Measurements from ENCODE around the gene CUL4B. TPM values are rescaled to one million over a fixed set of nuclear protein-coding genes. Genes with fewer than 3 reads are reported as not detected.

The CUL4B gene
- total RNA-seq, 6 donors from 2014 or later: 17.9 to 58.7 (median 31.1) TPM

- DNase-seq: no peak
- TF ChIP-seq CTCF (IDR thresholded peaks at IDR 0.05) (no peak), EP300 (IDR thresholded peaks at IDR 0.05) (no peak), POLR2A (IDR thresholded peaks at IDR 0.05) (no peak), POLR2AphosphoS5 (IDR thresholded peaks at IDR 0.05) (no peak)
- Histone ChIP-seq H3K27me3 (no peaks in the 10 kb centered on the region), H3K9me3 (no peaks in the 10 kb centered on the region), H3K4me1 (no peaks in the 10 kb centered on the region), H3K36me3 (peaks cover 0 to 11% (median 0%) of the 10 kb centered on the region in 4 donors), H3K27ac (no peak overlapping the region), H3K4me3 (no peak overlapping the region)
- no peak for ATAC-seq (ENCODE audit: low FRiP score in 2 of 2)
- WGBS, 2 donors: 84 to 98% methylated on average over 5 of the region's 5 CpGs
Observed at GRCh38 chrX:120522820-120523219, 37.9 kb downstream of the CUL4B start.

GRCh38 chrX:120517936-120518335 lies 42.8 kb downstream of the CUL4B start:
- TF ChIP-seq POLR2AphosphoS5 (IDR thresholded peaks at IDR 0.05) (no peak), EP300 (IDR thresholded peaks at IDR 0.05) (no peak), POLR2A (IDR thresholded peaks at IDR 0.05) (no peak), CTCF (IDR thresholded peaks at IDR 0.05) (no peak)
- Histone ChIP-seq H3K4me1 (no peaks in the 10 kb centered on the region), H3K36me3 (no peaks in the 10 kb centered on the region), H3K9me3 (no peaks in the 10 kb centered on the region), H3K27me3 (no peaks in the 10 kb centered on the region), H3K4me3 (no peak overlapping the region), H3K27ac (no peak overlapping the region)
- no peak for ATAC-seq (ENCODE audit: low FRiP score in 2 of 2)
- no peak for DNase-seq
- WGBS, 2 donors: 96 to 98% methylated on average over 3 of the region's 3 CpGs

GRCh38 chrX:120514236-120514635 lies 46.5 kb downstream of the CUL4B start:
- TF ChIP-seq EP300 (IDR thresholded peaks at IDR 0.05): no peak
- TF ChIP-seq CTCF (IDR thresholded peaks at IDR 0.05): no peak
- no peak for TF ChIP-seq POLR2AphosphoS5 (IDR thresholded peaks at IDR 0.05)
- TF ChIP-seq POLR2A (IDR thresholded peaks at IDR 0.05): no peak
- H3K27me3 ChIP-seq: no peaks in the 10 kb centered on the region
- DNase-seq: no peak
- 50 to 52% methylated on average over 1 of the region's 1 CpG for WGBS, 2 donors
- no peak overlapping the region for H3K27ac ChIP-seq
- H3K4me3 ChIP-seq: no peak overlapping the region
- no peak for ATAC-seq (ENCODE audit: low FRiP score in 2 of 2)
- no peaks in the 10 kb centered on the region for H3K4me1 ChIP-seq
- H3K36me3 ChIP-seq: no peaks in the 10 kb centered on the region
- no peaks in the 10 kb centered on the region for H3K9me3 ChIP-seq

- TF ChIP-seq POLR2AphosphoS5 (IDR thresholded peaks at IDR 0.05) (no peak), EP300 (IDR thresholded peaks at IDR 0.05) (no peak), POLR2A (IDR thresholded peaks at IDR 0.05) (no peak), CTCF (IDR thresholded peaks at IDR 0.05) (no peak)
- ATAC-seq (ENCODE audit: low FRiP score in 2 of 2) (no peak), DNase-seq (no peak)
- H3K9me3 ChIP-seq: no peaks in the 10 kb centered on the region
- 66 to 67% methylated on average over 1 to 2 of the region's 2 CpGs for WGBS, 2 donors
- no peak overlapping the region for H3K27ac ChIP-seq
- no peaks in the 10 kb centered on the region for H3K27me3 ChIP-seq
- no peaks in the 10 kb centered on the region for H3K4me1 ChIP-seq
- H3K4me3 ChIP-seq: no peak overlapping the region
- H3K36me3 ChIP-seq: no peaks in the 10 kb centered on the region
Observed at GRCh38 chrX:120512627-120513026, 48.1 kb downstream of the CUL4B start.

- 85 to 100% methylated on average over 2 to 3 of the region's 3 CpGs for WGBS, 2 donors
- DNase-seq: no peak
- TF ChIP-seq CTCF (IDR thresholded peaks at IDR 0.05): no peak
- TF ChIP-seq EP300 (IDR thresholded peaks at IDR 0.05): no peak
- TF ChIP-seq POLR2AphosphoS5 (IDR thresholded peaks at IDR 0.05): no peak
- no peak for TF ChIP-seq POLR2A (IDR thresholded peaks at IDR 0.05)
- H3K9me3 ChIP-seq: no peaks in the 10 kb centered on the region
- no peaks in the 10 kb centered on the region for H3K36me3 ChIP-seq
- no peak for ATAC-seq (ENCODE audit: low FRiP score in 2 of 2)
- H3K4me1 ChIP-seq: no peaks in the 10 kb centered on the region
- no peak overlapping the region for H3K27ac ChIP-seq
- no peaks in the 10 kb centered on the region for H3K27me3 ChIP-seq
- H3K4me3 ChIP-seq: no peak overlapping the region
Observed at GRCh38 chrX:120512222-120512621, 48.5 kb downstream of the CUL4B start.

All from upper lobe of left lung (tissue), 6 donors.